Renal cortical epithelial cell (primary cell): ENCODE measurements around the gene HCRT. TPM values are rescaled to one million over a fixed set of nuclear protein-coding genes. Genes with fewer than 3 reads are reported as not detected.
A peak's percentile ranks its signal among the peaks of the same experiment; 100 is the strongest.
"Not testable (repeated sequence)": the region's sequence is repeated elsewhere in the genome, so short reads cannot be mapped to it uniquely, and the experiment has no call there.

Experiments used
- DNase-seq: peaks from one replicate; pipeline ENCODE4 v3.0.0-alpha.2; 2011; ENCODE audit warnings: low read depth
- total RNA-seq: library from RNA; depleted of rRNA; stranded (reverse); fragments of >200 nt; gene quantifications from 2 replicates; pipeline ENCODE4 v1.2.3, GENCODE V29; 2014

The HCRT gene
- total RNA-seq, 1 donor from 2014 or later, result not detected

- DNase-seq, result no peak
These were observed 13.6 kb upstream of the HCRT start for GRCh38 chr17:42198897-42199296.

DNA sequence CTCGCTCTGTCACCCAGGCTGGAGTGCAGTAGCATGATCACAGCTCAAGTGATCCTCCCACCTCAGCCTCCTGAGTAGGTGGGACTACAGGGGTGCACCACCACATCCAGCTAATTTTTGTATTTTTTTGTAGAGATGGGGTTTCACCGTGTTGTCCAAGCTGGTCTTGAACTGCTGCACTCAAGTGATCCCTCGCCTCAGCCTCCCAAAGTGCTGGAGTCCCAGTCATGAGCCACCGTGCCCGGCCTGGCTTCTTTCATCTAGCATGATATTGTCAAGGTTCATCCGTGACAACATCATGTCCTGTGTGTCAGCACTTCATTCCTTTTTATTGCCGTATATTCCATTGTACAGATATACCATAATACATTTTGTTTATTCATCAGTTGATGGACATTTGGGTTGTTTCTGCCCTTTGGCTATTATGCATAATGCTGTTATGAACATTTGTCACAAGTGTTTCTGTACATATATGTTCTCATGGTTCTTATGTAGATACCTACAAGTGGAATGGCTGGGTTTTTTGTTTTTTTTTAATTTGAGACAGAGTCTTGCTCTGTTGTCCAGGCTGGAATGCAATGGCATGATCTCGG is 12.4 kb upstream of the HCRT start:
- DNase-seq, result no peak

DNA sequence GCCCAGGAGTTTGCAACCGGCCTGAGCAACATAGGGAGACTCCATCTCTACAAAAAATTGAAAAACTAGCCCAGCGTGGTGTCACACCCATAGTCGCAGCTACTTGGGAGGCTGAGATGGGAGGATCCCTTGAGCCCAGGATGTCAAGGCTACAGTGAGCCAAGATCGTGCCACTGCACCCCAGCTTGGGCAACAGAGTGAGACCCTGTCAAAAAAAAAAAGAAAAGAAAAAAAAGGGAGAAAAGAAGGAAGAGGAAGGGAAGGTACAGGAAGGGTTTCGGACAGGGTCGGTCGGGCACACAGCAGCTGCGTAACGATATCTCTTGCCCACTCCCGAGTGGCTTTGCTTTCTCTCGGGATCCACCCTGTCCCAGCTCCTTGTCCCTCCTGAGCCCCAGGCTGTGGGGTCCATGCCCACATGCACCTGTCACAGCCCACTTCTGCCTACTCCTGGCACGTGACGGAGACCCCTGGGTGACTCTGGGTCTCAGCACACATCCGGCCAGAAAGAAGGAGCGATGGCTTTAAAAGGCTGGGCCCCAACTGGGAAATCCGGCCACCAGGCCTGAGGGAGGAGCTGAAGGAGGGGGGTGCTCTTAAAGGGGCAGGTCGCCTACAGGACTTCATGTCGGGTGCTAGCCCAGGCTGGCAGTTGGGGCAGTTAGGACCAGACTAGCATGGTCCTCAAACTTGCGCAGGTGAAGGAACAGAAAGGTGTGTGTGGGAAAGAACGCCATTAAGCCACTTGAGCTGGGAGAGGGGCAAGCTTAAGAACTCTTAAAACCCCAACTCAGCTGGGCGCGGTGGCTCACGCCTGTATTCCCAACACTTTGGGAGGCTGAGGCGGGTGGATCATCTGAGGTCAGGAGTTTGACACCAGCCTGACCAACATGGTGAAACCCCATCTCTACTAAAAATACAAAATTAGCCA is 9.0 kb upstream of the HCRT start, which contains the start of gene GHDC:
TSS of gene GHDC (minus strand) at position 526 of the 931 bp plus-strand sequence. CDS start 913 bp downstream, outside the sequence.
- DNase-seq, result peak; percentile 72

GRCh38 chr17:42193216-42193968 is 8.1 kb upstream of the HCRT start:
- no peak for DNase-seq

GRCh38 chr17:42192189-42193126 is 7.2 kb upstream of the HCRT start:
- no peak for DNase-seq

DNA sequence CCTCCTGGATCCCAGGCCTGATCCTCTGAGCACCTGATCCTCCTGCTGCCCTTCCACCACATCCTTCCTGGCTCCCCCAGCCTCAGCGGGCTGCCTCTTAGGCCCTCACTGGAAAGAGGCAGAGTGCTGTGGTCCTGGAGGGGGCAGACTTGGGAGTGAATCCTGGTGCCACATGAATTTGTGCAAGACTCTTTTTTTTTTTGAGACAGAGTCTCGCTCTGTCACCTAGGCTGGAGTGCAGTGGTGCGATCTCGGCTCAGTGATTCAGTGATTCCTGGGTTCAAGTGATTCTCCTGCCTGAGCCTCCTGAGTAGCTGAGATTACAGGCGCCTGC is 6.0 kb upstream of the HCRT start:
- no peak for DNase-seq

DNA sequence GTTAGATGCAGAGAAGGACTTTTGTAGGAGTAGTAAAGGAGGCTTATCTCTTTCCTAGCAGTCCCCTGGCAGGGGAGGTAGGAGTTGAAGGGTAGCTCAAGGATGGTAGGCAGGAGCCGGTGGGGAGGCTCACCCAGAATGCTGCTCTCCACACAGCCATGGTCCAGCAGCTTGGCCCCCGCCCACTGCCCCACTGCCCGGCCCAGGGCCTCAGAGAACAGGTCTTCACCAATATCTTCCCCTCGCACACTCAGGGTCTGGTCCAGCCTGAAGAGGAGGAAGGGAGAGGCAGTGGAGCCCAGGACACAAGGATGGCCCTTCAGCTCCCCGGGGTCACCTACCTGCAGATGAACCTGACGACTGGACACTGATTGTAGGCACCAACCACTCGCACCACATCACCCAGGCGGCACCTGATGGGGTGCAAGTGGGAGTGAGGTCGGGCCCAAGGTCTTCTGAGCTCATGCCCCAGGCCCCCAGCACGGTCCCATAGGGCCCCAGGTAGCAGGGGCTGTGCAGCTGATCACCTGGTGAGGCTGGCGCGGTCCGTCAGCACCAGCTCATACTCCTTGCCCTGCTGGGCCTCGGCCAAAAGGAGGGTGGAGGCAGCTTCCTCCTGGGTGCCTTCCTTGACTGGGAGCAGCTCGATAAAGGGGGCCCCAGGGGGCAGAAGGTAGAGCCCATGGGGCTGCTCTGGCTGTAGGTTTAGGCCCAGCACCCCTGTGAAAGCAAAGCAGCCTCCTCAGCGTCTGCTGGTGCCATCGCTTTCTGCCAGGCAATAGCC is 5.4 kb upstream of the HCRT start:
- DNase-seq, result no peak

GRCh38 chr17:42189651-42189965 is 4.4 kb upstream of the HCRT start:
- DNase-seq, result no peak

- no peak for DNase-seq
These were observed 3.7 kb upstream of the HCRT start for GRCh38 chr17:42188749-42189650.

DNA sequence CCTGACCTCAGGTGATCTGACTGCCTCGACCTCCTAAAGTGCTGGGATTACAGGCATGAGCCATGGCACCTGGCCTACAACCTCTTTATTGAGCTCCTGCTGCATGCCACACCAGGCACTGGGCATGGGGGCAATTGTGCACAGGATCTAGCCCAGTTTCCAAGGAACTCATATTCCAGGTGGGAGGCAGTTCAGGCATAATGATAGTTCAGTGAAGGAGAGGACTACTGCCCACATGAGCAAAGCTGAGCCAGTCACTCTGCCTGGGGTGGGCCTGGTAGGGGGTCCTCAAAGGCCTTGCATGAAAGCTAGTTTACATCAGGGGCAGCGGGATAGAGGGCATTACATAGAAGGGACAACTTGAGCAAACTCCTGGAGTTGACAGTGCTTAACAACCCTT is 2.6 kb upstream of the HCRT start:
- DNase-seq, result no peak

GRCh38 chr17:42186191-42186590 is 939 bp upstream of the HCRT start:
- not testable (repeated sequence) for DNase-seq

DNA sequence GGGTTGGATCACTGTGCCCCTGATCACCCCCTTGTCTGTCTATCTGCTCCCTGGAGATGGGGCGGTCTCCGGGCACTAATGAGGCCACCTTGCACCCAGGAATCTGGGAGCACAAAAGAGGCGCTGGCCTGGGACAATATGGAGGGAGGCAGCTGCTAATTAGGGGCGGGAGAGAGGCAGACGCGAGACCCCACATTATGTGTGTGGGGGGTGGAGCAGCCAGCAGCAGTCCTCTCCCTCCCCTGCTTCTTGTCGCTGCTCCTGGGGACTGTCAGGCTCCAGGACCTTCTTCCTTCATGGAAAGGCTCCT is 324 bp upstream of the HCRT start:
- DNase-seq, result no peak

DNA sequence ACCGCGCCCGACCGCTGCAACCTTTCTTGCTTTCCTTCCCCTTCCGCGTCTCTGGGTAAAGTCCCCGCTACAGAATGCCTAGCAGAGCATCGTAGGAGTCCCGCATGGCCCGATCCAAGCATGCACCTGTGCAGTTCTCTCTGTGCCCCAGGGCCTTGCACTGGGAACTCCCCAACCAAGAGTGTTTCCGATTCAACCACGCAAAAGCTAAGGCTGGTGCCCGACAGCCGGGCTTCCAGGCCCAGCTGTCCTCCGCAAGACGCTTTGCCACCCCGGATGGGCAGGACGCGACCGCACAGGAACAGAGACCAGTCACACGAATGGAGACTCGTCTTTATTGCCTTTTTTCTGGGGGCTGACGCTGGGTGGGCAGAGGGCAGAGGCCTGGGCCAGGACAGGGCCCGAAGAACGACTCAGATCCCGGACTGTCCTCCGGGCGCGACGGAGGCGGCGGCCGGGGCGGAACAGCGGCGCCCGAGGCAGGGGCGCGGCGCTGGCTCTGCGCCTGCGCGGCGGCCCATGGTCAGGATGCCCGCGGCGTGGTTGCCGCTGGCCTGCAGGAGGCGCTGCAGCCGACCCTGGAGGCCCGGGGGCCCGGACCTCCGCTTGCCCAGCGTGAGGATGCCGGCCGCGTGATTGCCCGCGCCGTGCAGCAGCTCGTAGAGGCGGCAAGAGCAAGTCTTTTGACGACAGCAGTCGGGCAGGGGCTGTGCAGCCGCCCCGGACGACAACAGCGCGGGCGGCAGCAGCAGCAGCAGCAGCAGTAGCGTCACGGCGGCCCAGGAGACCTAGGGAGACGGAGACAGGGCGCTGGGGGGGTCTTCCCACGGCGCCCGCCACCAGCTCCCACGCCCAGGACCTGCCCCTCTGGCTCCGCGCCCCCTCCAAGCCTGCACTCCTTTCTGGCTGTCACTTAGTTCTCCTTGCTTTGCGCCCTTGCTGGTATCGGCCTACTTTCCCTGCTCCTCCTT is 1.2 kb downstream of the HCRT start:
- peak; percentile 18 for DNase-seq

DNA sequence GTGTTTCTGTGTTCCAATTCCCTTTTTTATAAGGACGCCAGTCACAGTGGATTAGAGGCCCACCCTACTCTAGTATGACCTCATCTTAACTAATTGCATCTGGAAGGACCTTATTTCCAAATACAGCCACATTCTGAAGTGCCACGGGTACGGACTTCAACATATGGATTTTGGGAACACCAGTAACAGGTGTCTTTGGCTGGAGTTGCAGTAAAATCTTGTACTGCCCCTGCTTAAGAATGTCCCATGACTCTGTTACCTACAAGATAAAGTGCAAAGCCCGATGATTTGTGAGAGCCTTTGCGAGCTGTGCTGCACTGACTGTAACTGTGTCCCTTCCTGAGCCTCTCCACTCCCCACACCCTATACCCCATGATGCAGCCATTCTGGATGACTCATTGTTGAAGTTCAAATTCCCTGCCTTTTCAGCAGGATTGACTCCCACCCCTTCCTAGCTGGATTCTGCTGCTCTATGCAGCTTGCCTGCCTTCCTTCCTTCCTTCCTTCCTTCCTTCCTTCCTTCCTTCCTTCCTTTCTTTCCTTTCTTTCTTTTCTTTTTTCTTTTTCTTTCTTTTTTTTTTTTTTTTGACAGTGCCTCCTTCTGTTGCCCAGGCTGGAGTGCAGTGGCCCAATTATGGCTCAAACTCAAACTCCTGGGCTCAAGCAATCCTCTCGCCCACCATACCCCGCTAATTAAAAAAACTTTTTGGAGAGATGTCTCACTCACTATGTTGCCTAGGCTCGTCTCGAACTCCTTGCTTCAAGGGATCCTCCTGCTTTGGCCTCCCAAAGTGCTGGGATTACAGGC is 2.1 kb downstream of the HCRT start:
- peak; percentile 65 for DNase-seq

- no peak for DNase-seq
These were observed 3.4 kb downstream of the HCRT start for GRCh38 chr17:42181851-42182207.

DNA sequence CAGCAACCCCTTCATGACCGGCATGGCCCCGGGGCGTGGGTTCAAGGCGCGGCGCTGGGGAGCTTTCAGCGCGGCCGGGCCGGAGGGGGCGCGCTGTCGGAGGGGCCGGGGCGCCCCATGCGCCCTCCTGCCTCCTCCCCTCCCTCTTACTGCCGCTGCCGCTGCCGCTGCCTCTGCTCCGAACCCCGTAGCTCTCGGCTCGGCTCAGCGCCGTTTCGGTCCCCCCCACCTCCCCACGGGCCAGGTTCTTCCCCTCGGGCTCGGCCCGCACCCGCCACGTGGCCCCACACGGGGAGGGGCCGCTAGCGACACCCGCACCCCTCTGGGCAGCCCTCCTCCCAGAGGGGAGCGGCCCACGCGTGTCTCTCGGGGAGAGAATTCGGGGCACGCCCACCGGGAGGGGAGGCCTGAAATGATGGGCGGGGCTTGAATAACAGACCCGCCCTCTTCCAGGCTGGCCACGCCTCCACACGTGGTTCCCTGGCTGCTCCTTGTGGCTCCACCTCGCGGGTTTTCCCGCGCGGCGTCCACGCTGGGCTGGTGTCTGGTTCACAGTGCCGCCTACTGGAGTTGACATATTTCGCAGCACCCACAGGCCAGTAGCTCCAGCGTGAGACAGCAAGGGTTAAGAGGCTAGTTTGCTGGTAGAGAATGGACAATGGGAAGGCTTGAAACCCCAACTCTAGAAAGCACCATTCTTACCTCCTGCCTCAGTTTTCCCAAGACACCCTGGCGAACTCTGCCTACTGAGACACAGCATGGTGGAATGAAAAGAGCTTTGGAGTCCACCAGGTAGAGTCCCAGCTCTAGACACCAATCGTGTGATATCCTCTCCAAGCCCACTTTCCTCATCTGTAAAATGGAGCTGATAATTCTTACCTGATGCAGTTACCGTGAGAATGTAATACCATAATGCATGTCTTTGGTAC is 4.1 kb downstream of the HCRT start, which contains the start of gene KCNH4:
TSS of gene KCNH4 (minus strand) at position 221 of the 929 bp plus-strand sequence. CDS start at position 24, 197 bp downstream.
- peak; percentile 47 for DNase-seq
